ENCODE data around the gene SH3GLB2.

DNA sequence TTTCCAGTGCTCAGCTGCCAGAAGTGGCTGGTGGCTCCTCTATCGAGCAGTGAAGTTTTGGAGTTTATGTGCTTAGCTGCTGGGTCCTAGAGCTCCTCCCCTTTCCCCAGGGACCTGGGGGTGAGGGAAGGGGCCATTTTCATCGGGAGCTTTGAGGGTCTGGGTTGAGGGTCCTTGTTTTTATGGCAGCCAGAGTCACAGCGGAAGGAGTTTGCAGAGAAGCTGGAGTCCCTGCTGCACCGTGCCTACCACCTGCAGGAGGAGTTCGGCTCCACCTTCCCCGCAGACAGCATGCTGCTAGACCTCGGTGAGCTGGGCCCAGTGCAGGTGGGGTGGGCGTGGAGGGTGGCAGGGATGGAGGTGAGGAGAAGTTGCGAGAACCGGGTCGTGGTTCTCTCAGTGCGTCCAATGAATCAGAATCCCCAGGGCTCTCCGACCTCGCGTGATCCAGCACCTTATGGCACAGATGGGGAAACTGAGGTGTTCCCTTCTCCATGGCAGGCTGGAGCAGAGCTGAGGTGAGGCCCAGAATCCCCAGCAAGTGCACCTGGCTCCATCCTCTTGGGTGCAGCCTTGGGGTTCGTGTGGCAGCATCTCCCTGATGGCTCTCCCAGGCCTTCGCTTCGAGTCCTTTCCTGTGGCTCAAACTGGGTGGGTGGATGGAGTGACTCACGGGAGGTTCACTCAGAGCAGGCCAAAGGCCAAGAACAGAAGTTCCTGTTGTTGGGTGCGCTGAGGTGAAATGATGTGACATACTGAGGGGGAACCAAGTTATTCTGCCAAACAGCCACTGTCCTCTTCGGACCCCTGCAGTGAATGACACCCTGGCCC, 31.0 kb upstream of the SH3GLB2 start:
- TF ChIP-seq ZNF274 (IDR thresholded peaks at IDR 0.05; ENCODE audit: low read depth, low read length) (no peak), YY1 (IDR thresholded peaks at IDR 0.05; ENCODE audit: insufficient read depth, insufficient read length) (no peak)

All from NT2/D1 (cell line).